NCI-H2107 (cell line): ENCODE data around the gene CES2.
"Not testable (repeated sequence)": the region's sequence is repeated elsewhere in the genome, so short reads cannot be mapped to it uniquely, and the experiment has no call there.

Experiments used
- DNase-seq: peaks from one replicate; lab custom pipeline; 2025; lab: John Stamatoyannopoulos, UW

The CES2 gene

DNA sequence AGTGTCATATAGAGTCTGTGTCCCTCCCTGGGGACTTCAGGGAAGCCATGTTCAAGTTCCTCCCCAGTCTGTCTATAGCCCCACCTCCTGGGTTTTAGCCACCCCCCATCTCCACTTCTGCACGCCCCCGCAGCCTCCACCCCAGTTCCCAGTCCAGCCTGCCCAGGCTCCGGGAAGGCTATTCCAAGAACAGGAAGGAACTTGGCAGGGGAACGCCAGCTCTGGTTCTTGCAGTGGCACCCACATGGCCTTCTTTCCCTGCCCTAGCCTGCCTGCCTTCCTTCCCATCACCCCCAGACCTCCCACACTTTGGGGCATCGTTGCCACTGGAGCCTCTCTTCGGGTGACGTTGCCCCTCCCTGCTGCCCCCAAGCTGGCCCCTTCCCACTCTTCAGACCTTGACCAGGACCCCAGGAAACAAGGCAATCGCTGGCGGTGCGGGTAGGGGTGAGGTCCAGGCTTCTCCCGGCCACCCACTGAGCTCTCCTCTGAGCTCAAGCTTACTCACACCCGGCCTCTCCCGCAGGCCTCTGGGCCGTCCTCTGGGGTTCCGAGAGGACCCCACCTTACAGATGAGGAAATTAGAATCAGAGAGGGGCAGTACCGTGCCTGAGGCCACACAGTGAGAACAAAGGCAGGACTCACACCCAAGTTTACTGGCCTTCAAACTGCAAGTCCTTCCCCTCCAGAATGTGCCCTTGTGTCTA is 43.8 kb downstream of the CES2 start:
- DNase-seq = no peak

- no peak for DNase-seq
Observed at GRCh38 chr16:66983033-66983432, 47.7 kb downstream of the CES2 start.

DNA sequence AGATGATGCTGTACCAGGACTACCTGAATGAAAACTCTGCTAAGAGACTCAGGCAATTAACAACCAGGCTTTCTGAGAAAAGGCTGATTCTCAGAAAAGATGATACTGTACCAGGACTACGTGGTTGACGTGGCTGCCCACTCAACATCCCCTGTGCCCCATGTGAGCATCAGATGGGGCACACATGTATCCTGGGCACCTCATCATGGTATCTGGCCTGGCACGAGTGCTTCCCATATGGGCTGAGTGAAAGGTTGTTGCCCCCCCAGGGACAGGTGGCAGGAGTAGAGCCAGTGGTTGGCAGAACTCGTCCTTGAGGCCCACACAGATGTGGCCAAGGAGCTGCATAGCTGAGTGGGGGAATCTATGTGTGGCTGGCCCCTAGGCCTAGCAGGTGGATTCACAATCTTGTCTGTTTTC is 49.6 kb downstream of the CES2 start:
- DNase-seq = no peak

DNA sequence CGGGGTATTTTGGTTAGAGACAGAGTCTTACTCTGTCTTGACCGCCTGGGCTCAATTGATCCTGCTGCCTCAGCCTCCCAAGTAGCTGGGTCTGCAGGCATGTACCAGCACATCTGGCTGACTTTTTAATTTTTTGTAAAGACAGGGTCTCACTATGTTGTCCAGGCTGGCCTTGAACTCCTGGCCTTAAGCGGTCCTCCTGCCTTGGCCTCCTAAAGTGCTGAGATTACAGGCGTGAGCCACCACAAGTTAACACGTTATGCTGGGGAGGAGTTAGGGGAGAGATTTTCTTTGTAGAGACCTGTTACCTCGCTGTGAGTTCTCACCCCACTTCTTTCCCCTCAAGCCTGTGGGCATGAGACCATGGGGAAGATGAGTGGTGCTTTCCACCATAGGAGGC is 51.2 kb downstream of the CES2 start:
- no peak for DNase-seq

- no peak for DNase-seq
Observed at GRCh38 chr16:66988197-66988788, 53.0 kb downstream of the CES2 start, which contains the start of gene CES4A. TSS of gene CES4A (plus strand) at chr16:66988589. CDS start at chr16:66988773, 184 bp downstream.

DNA sequence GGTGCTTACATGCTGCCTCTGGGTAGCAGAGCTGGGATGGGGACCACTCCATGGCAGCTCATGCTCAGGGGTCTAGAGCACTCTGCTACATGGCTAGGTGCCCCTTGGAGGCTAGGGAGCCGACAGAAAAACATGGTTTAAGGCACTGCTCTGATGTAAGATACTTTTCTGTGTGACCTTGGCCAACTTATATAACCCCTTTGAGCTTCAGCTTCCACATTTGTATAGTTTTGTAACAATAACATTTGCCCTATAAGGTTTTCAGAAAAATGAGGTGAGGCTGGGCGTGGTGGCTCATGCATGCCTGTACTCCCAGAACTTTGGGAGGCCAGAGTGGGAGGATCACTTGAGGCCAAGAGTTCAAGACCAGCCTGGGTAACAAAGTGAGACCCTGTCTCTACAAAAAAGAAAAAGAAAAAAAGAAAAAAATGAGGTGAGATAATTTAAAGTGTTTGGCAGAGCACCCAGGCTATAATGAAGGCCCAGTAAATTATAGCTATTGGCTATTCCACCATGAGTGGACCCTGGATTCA is 56.3 kb downstream of the CES2 start:
- DNase-seq = no peak

DNA sequence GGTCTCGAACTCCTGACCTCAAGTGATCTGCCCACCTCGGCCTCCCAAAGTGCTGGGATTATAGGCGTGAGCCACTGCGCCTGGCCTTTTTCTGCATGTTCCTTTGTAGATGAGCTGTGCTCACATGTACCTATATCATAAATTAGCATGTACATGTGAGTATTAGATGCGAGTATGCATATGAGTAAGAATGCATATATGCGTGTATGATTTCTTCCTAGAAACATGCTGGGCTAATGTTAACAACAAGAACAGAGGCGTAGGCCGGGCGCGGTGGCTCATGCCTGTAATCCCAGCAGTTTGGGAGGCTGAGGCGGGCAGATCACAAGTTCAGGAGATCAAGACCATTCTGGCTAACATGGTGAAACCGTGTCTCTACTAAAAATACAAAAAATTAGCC is 58.2 kb downstream of the CES2 start:
- DNase-seq = not testable (repeated sequence)
